ENCODE data around the gene BATF2.

BATF2 gene

GRCh38 chr11:64960719-64961118 lies 36.1 kb downstream of the BATF2 start:
- DNase-seq: no peak

DNA sequence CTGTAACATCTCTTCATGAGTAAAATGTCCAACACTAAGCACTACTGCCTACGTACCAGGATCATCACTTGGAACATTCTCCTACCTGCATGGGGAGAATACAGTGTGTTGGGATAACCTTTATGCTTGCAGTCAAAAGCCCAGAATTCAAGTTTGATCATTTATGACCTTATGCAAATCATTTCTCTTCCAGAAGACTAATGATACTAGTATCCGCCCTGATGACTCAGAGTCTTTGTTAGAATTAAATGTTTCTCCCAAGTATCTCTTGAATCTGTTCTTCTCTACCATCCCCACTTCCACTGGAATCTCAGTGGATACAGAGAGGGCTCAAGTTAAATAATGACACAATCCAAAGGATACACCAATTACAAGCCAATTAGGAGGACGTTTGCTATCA lies 37.3 kb downstream of the BATF2 start:
- DNase-seq: no peak

DNA sequence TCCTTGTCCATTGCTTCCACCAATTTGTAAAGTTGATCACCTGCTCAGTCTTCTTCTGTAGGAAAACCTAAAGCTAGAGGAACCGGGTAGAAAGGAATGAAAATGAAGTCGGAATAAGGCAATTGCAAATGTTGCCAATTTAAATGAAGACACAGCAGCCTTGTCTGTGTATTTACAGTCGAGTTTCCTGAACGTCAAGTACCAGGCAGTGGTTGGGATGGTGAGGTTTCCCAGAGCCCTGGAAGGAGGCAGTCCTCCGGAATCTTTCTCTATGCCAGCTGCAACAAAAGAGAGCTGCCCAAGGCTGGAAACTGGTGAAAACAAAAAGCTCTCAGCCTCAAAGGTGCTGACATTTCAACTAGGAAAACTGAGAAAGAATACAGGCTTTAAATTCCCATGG lies 42.6 kb downstream of the BATF2 start:
- no peak for DNase-seq

GRCh38 chr11:64951529-64951928 lies 45.2 kb downstream of the BATF2 start:
- no peak for DNase-seq

GRCh38 chr11:64947208-64947814 lies 49.5 kb downstream of the BATF2 start:
- peak; percentile 58 for DNase-seq
